B cell (primary cell): ENCODE results near the gene SELENOV.

Source experiments
- EZH2 ChIP-seq: IDR thresholded peaks from 2 replicates; pipeline ENCODE4 v1.6.1; 2012; ENCODE audit warnings: borderline replicate concordance, low read depth, mild to moderate bottlenecking, moderate library complexity, low read length; ENCODE audit not compliant: insufficient read depth, poor library complexity, severe bottlenecking
- TF ChIP-seq, protein P1 (sequence below): fragments of 200-600 bp; IDR thresholded peaks from one replicate; pipeline ENCODE4 v1.8.0; 2022; ENCODE audit warnings: antibody characterized with exemption, mild to moderate bottlenecking

DNA sequence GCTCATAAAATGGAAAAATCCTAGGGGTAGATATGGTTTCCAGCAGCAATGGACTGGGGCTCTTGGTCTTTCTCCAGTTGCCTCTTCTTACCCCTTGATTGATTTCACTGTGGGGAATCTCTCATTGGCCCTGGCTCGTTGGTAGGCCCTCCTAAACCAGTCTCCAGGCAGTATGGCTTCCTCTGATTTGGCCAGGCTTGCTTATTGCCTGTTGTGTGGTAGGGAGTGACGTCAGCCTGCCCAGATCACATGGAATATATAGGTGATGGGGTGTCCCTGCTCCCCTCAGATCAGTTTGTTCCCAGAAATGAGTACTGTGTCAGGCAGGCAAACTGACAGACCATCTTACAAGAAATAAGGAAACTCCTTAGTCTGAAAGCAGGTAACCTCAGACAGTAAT, 5.7 kb upstream of the SELENOV start:
- TF ChIP-seq, protein P1, sequence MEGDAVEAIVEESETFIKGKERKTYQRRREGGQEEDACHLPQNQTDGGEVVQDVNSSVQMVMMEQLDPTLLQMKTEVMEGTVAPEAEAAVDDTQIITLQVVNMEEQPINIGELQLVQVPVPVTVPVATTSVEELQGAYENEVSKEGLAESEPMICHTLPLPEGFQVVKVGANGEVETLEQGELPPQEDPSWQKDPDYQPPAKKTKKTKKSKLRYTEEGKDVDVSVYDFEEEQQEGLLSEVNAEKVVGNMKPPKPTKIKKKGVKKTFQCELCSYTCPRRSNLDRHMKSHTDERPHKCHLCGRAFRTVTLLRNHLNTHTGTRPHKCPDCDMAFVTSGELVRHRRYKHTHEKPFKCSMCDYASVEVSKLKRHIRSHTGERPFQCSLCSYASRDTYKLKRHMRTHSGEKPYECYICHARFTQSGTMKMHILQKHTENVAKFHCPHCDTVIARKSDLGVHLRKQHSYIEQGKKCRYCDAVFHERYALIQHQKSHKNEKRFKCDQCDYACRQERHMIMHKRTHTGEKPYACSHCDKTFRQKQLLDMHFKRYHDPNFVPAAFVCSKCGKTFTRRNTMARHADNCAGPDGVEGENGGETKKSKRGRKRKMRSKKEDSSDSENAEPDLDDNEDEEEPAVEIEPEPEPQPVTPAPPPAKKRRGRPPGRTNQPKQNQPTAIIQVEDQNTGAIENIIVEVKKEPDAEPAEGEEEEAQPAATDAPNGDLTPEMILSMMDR: no peak
- TF ChIP-seq EZH2: no peak
